GM21423 (cell line): ENCODE results near the gene LRRC8D.

ENCODE experiments used
- ATAC-seq: cut with Tn5 transposase; IDR thresholded peaks from one replicate; pipeline ENCODE4 v1.9.1; 2021; ENCODE audit warnings: mild to moderate bottlenecking, moderate library complexity; ENCODE audit not compliant: unreplicated experiment

LRRC8D gene

DNA sequence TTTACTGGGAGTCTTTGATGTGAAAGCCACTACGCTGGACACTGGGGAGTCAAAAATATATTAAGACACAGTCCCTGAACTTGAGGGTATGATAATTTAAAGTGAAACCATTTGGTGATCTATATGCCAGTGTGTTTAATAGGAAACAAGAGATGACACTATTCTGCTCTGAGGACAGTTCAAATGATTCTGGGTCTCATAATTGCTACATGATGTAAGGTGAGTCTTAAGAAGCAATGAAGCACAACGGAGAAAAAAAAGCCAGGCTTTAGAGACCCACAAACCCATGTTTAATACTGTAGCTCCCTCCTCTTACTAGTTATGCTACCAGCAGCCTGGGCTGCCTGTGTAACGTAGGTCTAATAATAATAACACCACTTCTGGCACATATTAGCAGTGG, 14.2 kb upstream of the LRRC8D start:
- no peak for ATAC-seq

GRCh38 chr1:89807503-89807902, 13.3 kb upstream of the LRRC8D start:
- ATAC-seq = no peak

DNA sequence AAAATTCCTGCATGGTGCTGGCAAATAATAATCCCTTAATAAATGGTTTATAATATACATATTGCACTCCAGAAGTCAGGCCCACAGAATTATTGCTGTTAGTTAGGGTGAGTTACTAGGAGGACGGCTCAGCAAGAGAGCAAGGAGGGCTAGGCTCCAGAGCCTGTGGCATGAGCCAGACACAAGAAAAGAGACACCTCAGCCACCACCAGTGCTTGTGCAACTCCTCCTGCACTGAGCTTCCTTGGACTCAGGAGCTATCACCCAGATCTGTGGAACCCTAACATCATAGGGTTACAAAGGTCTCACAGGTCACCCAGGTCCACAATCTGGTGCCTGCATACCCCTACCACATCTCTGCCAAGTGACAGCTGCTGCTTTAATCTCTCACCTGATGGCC, 12.8 kb upstream of the LRRC8D start:
- no peak for ATAC-seq

DNA sequence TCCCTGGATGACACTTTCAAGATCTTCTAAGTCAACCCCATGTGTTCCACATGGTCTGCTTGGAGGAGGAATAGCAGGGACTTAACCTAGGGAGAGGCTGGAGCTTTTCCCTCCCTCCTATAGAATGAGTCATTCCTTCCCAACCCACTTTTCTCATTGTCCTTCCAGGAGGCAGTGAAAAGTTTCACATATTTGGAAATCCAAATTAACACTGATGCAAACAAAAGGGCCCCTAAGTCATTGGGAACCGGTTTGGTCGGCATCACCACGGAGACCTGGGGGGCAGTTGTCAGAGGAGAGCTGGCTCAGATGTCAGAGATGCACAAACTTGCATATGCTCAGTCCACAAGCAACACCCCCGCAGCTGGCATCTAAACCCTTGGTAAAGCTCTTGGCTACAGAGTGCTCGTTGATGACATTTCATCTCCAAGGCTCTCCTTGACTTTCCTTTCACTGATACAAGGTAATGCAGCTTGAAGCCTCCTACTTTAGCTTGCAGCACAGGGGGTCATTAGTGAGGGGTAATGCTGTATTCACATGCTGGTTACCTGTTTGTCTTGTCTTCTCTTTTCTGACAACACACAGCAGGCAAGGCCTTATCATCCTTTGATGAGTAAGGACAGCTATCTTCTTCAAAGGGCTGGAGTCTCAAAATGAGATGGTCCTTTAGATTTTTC, 12.3 kb upstream of the LRRC8D start:
- no peak for ATAC-seq

- no peak for ATAC-seq
Observed at GRCh38 chr1:89809556-89809955, 11.3 kb upstream of the LRRC8D start.

DNA sequence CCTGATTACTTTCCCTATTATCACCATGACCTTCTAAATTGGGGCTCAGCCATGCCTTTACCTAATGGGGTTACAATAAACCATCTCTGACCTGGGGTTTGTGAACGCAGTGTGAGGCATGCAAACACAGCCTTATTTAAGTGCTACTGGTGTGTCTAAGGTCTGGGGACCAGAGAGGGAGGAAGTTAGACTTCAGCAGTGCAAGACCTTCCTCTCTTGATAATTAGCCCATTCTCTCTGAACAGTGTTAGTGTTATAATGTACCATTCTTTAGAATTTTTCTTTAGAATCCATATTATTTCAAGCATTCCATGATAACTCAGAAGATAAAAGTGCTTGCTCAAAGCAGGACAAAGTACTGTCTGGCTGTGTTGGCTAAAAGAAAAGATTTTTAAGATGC, 10.5 kb upstream of the LRRC8D start:
- no peak for ATAC-seq

DNA sequence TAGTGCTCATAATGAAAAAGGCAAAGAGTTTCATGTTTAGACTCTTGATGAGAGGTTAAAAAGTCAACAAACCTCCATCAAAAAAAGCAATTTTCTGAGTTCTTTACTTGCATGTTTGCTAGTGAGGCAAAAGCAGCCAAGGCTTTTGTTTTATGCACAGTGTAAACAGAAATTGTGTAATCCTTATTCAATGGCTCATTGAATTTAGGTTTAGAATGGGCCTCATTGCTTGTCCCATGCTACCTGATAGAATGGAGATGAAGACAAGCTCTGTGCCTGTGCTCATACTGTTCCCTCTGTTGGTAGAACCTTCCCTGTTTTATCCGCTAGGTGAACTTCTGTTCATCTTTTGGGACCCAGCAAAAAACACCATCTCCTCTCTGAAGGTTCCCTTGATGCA, 10.0 kb upstream of the LRRC8D start:
- no peak for ATAC-seq

DNA sequence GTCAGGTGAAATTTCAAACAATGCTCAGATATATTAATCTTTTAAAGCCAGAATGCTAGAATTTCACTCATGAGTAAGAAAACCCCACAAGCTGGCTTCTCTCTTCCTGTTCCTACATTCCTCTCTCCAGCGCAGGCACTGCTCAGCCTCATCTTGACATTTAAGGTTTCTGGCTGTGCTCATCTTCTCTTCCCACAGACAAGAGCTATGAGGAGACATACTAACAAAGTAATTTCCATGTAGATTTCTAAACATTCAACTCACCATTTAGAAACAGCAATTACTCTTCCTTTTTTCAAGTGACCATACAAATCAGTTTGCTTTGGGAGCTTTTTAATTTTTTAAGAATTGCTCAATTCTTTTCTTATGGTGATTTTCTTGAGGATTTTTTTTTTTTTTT, 7.8 kb upstream of the LRRC8D start:
- ATAC-seq = no peak

DNA sequence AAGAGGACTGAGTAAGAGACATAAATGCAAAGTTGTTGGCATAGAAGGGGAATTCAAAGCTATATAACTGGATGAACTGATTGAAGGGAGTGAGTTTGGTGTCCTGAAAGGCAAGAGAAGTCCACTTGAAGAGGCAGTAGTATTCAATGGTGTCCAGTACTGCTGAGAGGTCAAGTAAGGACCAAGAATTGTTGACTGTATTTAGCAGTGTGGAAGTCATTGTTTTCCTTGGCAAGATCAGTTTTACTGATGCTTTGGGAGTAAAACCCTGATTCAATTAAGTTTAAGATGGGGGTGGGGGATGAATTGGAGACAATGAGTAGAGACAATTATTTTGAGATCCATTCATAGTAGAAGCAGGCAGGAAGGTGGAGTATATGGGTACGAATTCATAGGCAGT, 5.8 kb upstream of the LRRC8D start:
- ATAC-seq = no peak

GRCh38 chr1:89815611-89816010, 5.2 kb upstream of the LRRC8D start:
- ATAC-seq = peak; percentile 57

GRCh38 chr1:89816366-89816765, 4.5 kb upstream of the LRRC8D start:
- ATAC-seq = no peak

DNA sequence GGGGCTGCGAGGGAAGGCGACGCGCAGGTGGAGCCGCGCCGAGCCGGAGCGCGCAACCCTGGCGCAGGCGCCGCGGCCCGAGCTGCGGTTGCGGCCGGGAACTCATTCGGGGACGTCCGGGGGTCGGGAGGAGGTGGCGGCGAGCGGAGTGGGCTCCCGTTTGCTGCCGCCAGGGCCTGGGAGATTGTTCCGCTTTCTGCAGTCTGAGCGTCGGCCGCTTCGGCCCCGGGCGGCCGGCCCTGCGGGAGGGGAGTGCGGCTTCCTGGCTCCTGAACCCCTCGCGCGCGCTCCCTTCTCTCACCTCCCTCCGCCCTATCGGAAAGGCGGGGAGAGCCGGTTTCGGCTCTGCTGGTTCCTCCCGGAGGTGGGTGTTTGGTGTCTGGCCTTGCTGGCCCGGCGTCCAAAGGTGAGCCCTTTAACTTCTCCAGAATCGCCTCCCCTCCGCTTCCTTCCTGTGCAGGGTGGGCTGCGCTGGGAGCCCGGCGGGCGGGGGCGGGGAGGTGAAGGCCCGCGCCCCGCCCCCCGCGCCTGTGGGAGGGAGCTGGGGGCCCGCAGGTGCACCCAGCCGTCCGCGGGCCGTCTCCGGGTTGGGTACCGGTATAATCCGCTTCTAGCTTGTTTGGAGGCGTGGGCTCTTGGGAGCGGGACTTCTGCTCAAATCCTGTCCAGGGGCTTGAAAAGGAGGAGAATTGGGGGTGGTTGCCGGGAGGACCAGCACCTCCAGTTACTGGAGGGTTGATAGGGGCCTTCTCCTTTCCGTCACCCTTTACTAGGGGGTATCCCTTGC, 683 bp downstream of the LRRC8D start:
- ATAC-seq = peak; percentile 48

DNA sequence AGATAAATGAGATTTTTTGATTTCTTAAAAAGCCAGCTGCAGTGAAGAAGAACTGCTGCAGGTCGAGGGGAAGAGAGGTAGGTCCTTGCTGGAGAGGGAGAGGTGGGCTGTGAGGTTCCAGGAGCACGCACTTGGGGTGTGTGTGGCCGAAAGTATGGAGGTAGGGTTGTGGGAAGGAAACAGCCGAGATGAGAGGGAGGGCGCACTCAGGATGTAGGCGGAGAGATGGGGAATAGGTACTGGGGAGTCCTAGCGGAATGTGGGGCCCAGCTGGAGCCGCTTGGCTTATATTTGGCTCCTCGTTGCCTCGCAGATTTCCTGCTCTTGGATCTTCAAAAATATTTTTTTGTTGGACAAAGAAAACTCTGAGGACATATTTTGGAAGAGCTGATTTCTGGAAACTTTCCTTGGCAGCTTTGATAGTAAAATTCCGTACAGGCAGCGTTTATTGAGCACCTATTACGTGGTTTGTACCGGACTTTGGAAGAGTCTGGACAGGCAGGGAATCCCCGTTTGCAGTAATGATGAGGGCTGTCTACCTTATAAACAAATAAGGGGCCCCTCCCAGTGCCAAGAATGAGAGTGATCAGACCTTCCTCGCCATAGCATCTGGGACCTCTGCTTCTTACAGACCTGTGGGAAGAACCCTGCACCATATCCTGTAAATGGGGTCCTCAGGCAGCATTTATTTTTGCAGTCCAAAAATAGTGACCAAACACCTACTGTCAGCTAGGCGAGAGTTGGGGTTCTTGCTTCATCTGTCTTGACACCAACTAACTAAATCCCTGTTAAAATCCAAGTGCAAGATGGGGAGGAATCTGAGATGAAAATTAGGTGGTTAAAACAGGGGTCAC, 1.5 kb downstream of the LRRC8D start:
- ATAC-seq = no peak

- ATAC-seq = no peak
Observed at GRCh38 chr1:89822999-89823628, 2.3 kb downstream of the LRRC8D start.

DNA sequence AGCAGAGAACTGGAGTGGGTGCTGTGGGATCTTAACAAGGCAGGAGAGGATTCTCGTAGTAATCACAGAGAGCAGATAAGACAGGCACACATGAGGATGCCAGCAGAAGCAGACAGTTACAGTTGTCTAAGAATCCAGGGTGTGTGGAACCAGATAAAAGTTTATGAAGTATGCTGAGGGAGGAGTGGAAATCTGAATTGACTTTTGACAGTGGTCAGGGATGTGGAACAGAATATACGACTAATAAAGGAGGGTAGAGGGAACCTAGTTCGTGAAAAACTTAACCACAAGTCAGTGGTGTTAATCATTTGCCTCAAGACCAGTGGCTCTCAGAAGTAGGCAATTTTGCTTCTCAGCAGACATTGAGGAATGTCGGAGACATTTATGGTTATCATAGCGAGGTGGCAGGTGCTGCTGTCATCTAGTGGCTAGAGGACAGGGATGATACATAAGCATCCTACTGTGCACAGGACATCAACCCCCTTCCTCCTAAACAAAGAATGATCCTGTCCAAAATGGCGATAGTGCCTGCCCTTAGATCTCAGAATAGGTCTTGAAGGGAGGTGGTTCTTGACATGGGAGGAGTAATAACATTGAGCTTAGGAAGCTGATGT, 3.0 kb downstream of the LRRC8D start:
- ATAC-seq = no peak

DNA sequence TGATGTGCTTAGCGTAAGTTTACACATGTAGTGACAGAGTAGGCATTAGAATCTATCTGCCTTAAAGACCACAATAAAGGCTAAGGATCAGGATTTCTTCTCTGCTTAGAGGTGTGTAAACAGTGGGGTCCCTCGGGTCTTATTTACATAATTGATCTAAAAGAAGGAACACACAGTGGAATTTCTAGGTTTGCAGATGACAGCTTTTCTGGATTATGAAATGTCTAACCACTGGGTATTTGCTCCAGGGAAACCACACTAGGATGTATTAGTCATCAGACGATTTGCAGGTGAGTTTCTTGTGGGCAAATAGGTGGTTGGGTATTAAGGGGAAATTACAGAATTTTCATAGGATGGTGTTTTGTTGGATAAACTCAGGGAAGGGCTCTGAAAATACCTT, 5.8 kb downstream of the LRRC8D start:
- ATAC-seq = no peak

DNA sequence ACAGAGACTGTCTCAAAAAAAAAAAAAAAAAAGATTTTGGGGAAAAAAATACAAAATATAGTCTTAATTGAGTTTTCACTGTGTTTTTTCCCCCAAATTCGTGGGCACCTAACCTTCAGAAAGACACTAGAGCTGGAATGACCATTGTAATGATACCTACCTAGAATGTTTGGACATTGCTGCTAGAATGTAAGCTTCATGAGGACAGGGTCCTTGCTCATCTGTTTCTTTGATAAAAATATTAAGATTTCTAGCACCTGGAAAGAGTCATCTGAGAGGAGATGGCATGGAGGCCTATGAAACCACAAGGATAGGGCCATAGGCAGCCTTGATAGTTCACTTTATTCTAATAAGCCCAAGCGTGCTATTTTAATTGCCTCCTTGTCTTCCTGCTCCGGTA, 6.5 kb downstream of the LRRC8D start:
- ATAC-seq = no peak

DNA sequence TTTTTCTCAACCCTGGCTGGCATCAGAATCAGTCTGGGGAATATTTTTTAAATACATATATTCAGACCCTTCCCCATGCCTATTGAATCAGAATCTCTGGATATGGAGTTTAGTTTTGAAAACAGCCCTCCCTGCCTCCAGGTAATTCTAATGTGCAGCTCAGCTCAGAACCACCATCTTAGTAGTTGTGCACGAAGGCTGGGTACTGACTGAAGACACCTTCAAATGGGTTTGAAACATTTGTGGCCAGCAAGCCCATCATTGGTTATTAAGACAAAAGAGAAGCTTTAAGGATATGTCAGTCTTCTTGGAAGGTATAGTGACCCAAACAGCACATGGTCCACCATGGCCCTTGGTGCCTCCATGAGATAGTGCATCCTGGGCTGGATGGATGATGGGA, 7.1 kb downstream of the LRRC8D start:
- no peak for ATAC-seq

DNA sequence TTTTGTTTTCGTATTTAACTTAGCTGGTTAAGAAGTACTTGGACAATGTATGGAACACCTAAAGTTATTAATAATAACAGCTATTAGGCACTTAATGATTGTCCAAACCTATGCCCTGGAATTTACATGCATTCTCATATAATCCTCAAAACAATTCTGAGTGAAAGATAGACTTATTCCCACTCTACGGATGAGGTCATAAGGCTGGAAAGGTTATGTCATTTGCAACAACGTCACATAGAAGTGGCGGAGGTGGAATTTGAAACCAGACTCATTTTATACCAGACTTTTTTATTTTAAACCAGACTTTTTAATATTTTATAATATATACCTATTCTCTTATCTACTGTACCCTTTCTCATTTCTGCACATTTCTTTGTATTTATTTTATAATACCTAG, 8.4 kb downstream of the LRRC8D start:
- ATAC-seq = no peak

GRCh38 chr1:89831462-89832120, 10.8 kb downstream of the LRRC8D start:
- no peak for ATAC-seq
